ENCODE measurements around the gene ETNK1. TPM values are rescaled to one million over a fixed set of nuclear protein-coding genes. Genes with fewer than 3 reads are reported as not detected.
"Not testable (repeated sequence)": the region's sequence is repeated elsewhere in the genome, so short reads cannot be mapped to it uniquely, and the experiment has no call there.

ETNK1 gene
- polyA plus RNA-seq (ENCODE audit: insufficient read length in 4 of 4) = 10 to 100 TPM; 62.1 to 92.8 (median 64.2) TPM

- DNase-seq (ENCODE audit: low read depth in 4 of 4, low spot score in 2 of 4) = peak; percentile 82 to 91 (median 89)
Measured at GRCh38 chr12:22624870-22625761, at the start of gene ETNK1. ETNK1 (plus strand) TSS chr12:22625171; CDS start chr12:22625431, 260 bp downstream.

GRCh38 chr12:22576065-22576464, 48.9 kb upstream of the ETNK1 start:
- no peak for DNase-seq (ENCODE audit: low read depth in 4 of 4, low spot score in 2 of 4)

GRCh38 chr12:22576473-22576872, 48.5 kb upstream of the ETNK1 start:
- DNase-seq (ENCODE audit: low read depth in 4 of 4, low spot score in 2 of 4) = no peak

GRCh38 chr12:22577667-22578066, 47.3 kb upstream of the ETNK1 start:
- DNase-seq (ENCODE audit: low read depth in 4 of 4, low spot score in 2 of 4) = no peak

- DNase-seq (ENCODE audit: low read depth in 4 of 4, low spot score in 2 of 4) = no peak
Measured at GRCh38 chr12:22578328-22578727, 46.6 kb upstream of the ETNK1 start.

GRCh38 chr12:22588817-22589216, 36.2 kb upstream of the ETNK1 start:
- no peak for DNase-seq (ENCODE audit: low read depth in 4 of 4, low spot score in 2 of 4)

GRCh38 chr12:22593864-22594263, 31.1 kb upstream of the ETNK1 start:
- no peak for DNase-seq (ENCODE audit: low read depth in 4 of 4, low spot score in 2 of 4)

- not testable (repeated sequence) for DNase-seq (ENCODE audit: low read depth in 4 of 4, low spot score in 2 of 4)
Measured at GRCh38 chr12:22597539-22597938, 27.4 kb upstream of the ETNK1 start.

- no peak for DNase-seq (ENCODE audit: low read depth in 4 of 4, low spot score in 2 of 4)
Measured at GRCh38 chr12:22598141-22598762, 26.7 kb upstream of the ETNK1 start.

GRCh38 chr12:22598763-22599161, 26.2 kb upstream of the ETNK1 start:
- DNase-seq (ENCODE audit: low read depth in 4 of 4, low spot score in 2 of 4) = no peak

GRCh38 chr12:22600181-22600580, 24.8 kb upstream of the ETNK1 start:
- DNase-seq (ENCODE audit: low read depth in 4 of 4, low spot score in 2 of 4) = no peak

- DNase-seq (ENCODE audit: low read depth in 4 of 4, low spot score in 2 of 4) = no peak
Measured at GRCh38 chr12:22609501-22609900, 15.5 kb upstream of the ETNK1 start.

- DNase-seq (ENCODE audit: low read depth in 4 of 4, low spot score in 2 of 4) = no peak
Measured at GRCh38 chr12:22610131-22610530, 14.8 kb upstream of the ETNK1 start.

GRCh38 chr12:22612822-22613221, 12.1 kb upstream of the ETNK1 start:
- not testable (repeated sequence) for DNase-seq (ENCODE audit: low read depth in 4 of 4, low spot score in 2 of 4)

- DNase-seq (ENCODE audit: low read depth in 4 of 4, low spot score in 2 of 4) = no peak
Measured at GRCh38 chr12:22615963-22616501, 8.9 kb upstream of the ETNK1 start.

- DNase-seq (ENCODE audit: low read depth in 4 of 4, low spot score in 2 of 4) = no peak
Measured at GRCh38 chr12:22617630-22618029, 7.3 kb upstream of the ETNK1 start.

- no peak for DNase-seq (ENCODE audit: low read depth in 4 of 4, low spot score in 2 of 4)
Measured at GRCh38 chr12:22624548-22624869, 462 bp upstream of the ETNK1 start.

- peak; percentile 54 to 79 (median 68) for DNase-seq (ENCODE audit: low read depth in 4 of 4, low spot score in 2 of 4)
Measured at GRCh38 chr12:22625762-22626294, 857 bp downstream of the ETNK1 start.

GRCh38 chr12:22626406-22626805, 1.4 kb downstream of the ETNK1 start:
- DNase-seq (ENCODE audit: low read depth in 4 of 4, low spot score in 2 of 4) = peak in 2 of 4 donors; percentile 24 to 27

- DNase-seq (ENCODE audit: low read depth in 4 of 4, low spot score in 2 of 4) = no peak
Measured at GRCh38 chr12:22627371-22627770, 2.4 kb downstream of the ETNK1 start.

GRCh38 chr12:22628228-22628627, 3.3 kb downstream of the ETNK1 start:
- DNase-seq (ENCODE audit: low read depth in 4 of 4, low spot score in 2 of 4) = no peak
